B cell (primary cell): ENCODE measurements around the gene SLC27A3. TPM values are rescaled to one million over a fixed set of nuclear protein-coding genes. Genes with fewer than 3 reads are reported as not detected.

Experiments used
- ATAC-seq: fragments of 200-7000 bp; cut with Tn5 transposase; one replicate; pipeline ENCODE4 v1.10.0; 2021; ENCODE audit warnings: low read depth, mild to moderate bottlenecking, moderate number of reproducible peaks, moderate library complexity
- CTCF ChIA-PET: fragments of 350-600 bp; sonication (Branson Sonifier 250); formaldehyde crosslinking; loops from one replicate; lab custom pipeline; 2021; ENCODE audit warnings: antibody characterized with exemption, inconsistent platforms; lab: Charles Lee
- POLR2A ChIA-PET: fragments of 350-600 bp; sonication (Branson Sonifier 250); formaldehyde crosslinking; loops from one replicate; lab custom pipeline; 2021; ENCODE audit warnings: antibody characterized with exemption; lab: Charles Lee
- DNase-seq: peaks from one replicate; pipeline ENCODE4 v3.0.0; 2013
- H2AFZ ChIP-seq: 2 replicates; pipeline ENCODE4 v1.6.1; 2012; ENCODE audit warnings: mild to moderate bottlenecking, low read depth, low read length; ENCODE audit not compliant: insufficient read depth, poor library complexity, severe bottlenecking
- H3K27ac ChIP-seq, 2 donors: 1 replicate in 1 of 2; 2 replicates in 1 of 2; pipeline ENCODE4 v1.5.1; 2012 to 2013; ENCODE audit warnings: low read length in 2 of 2, mild to moderate bottlenecking in 2 of 2, moderate library complexity in 1 of 2
- H3K27me3 ChIP-seq, 4 experiments: fragments of 200-600 bp in 1 of 4; sonication (generic) in 1 of 4; replicated peaks in 1 of 4; 1 replicate in 2 of 4; 2 replicates in 2 of 4; pipeline versions ENCODE4 v1.6.1 to v1.7.0; 2013 to 2016; ENCODE audit warnings: low read length in 3 of 4, mild to moderate bottlenecking in 2 of 4, mixed read lengths in 1 of 4, moderate library complexity in 1 of 4; ENCODE audit not compliant: insufficient read depth in 4 of 4, control insufficient read depth in 3 of 4; ENCODE audit errors: control extremely low read depth in 1 of 4
- H3K36me3 ChIP-seq, 2 experiments: replicated peaks in 1 of 2; 1 replicate in 1 of 2; 2 replicates in 1 of 2; pipeline versions ENCODE4 v1.6.1 to v1.7.1; 2013; ENCODE audit warnings: low read length in 1 of 2; ENCODE audit not compliant: insufficient read depth in 2 of 2, control insufficient read depth in 1 of 2; ENCODE audit errors: control extremely low read depth in 1 of 2, extremely low read depth in 1 of 2
- H3K4me1 ChIP-seq, 2 donors: fragments of 200-600 bp in 1 of 2; sonication (generic) in 1 of 2; 1 replicate in 1 of 2; 2 replicates in 1 of 2; pipeline versions ENCODE4 v1.5.1 to v1.6.1; 2013 to 2017; ENCODE audit warnings: low read length in 2 of 2; ENCODE audit not compliant: control insufficient read depth in 2 of 2, insufficient read depth in 2 of 2
- H3K4me2 ChIP-seq: replicated peaks from 2 replicates; pipeline ENCODE3; 2012; ENCODE audit warnings: mild to moderate bottlenecking, low read depth, low read length; ENCODE audit not compliant: poor library complexity, severe bottlenecking
- H3K4me3 ChIP-seq, 5 experiments: fragments of 200-600 bp in 1 of 5; sonication (generic) in 1 of 5; 1 replicate in 3 of 5; 2 replicates in 2 of 5; pipeline versions ENCODE4 v1.5.1 to v1.7.0; 2011 to 2016; ENCODE audit warnings: low read length in 4 of 5, mild to moderate bottlenecking in 4 of 5, low read depth in 2 of 5, control low read depth in 1 of 5, moderate library complexity in 1 of 5; ENCODE audit not compliant: insufficient read depth in 1 of 5; ENCODE audit errors: control extremely low read depth in 1 of 5, extremely low read depth in 1 of 5
- H3K79me2 ChIP-seq: fragments of 200-600 bp; sonication (generic); one replicate; pipeline ENCODE4 v1.6.0; 2016; ENCODE audit warnings: low read length; ENCODE audit not compliant: control insufficient read depth, insufficient read depth
- H3K9ac ChIP-seq: fragments of 200-600 bp; sonication (generic); 2 replicates; pipeline ENCODE4 v1.6.1; 2017; ENCODE audit warnings: mild to moderate bottlenecking, low read length, moderate library complexity
- H3K9me3 ChIP-seq, 3 donors: one replicate each; pipeline versions ENCODE4 v1.6.1 to v1.7.1; 2013; ENCODE audit warnings: low read length in 2 of 3; ENCODE audit not compliant: control insufficient read depth in 2 of 3, insufficient read depth in 1 of 3; ENCODE audit errors: control extremely low read depth in 1 of 3
- H4K20me1 ChIP-seq: 2 replicates; pipeline ENCODE4 v1.6.0; 2012; ENCODE audit warnings: mild to moderate bottlenecking, low read length; ENCODE audit not compliant: insufficient read depth, control insufficient read depth, poor library complexity, severe bottlenecking
- H3K27ac Mint-ChIP-seq: one replicate; pipeline ENCODE4 v1.8.0; 2021; ENCODE audit warnings: mixed read lengths
- H3K27me3 Mint-ChIP-seq: one replicate; pipeline ENCODE4 v1.8.0; 2021; ENCODE audit warnings: mixed read lengths
- H3K4me1 Mint-ChIP-seq: one replicate; pipeline ENCODE4 v1.8.0; 2021; ENCODE audit warnings: mixed read lengths
- H3K4me3 Mint-ChIP-seq: one replicate; pipeline ENCODE4 v1.8.0; 2021; ENCODE audit warnings: mixed read lengths
- H3K9me3 Mint-ChIP-seq: one replicate; pipeline ENCODE4 v1.8.0; 2022; ENCODE audit warnings: mixed read lengths; ENCODE audit not compliant: insufficient read depth
- CTCF ChIP-seq: fragments of 200-600 bp; IDR thresholded peaks from one replicate; pipeline ENCODE4 v1.8.0; 2022; ENCODE audit warnings: antibody characterized with exemption, mild to moderate bottlenecking
- EZH2 ChIP-seq: IDR thresholded peaks from 2 replicates; pipeline ENCODE4 v1.6.1; 2012; ENCODE audit warnings: borderline replicate concordance, low read depth, mild to moderate bottlenecking, moderate library complexity, low read length; ENCODE audit not compliant: insufficient read depth, poor library complexity, severe bottlenecking
- WGBS: methylation state at CpG from one replicate; pipeline ENCODE4 v1.1.5; 2013; ENCODE audit warnings: missing lambda C conversion rate; ENCODE audit not compliant: insufficient coverage; 5-methylcytosine and 5-hydroxymethylcytosine counted together
- intact Hi-C: fragments of 100-400 bp; cut with micrococcal nuclease; formaldehyde crosslinking; loops from one replicate; pipeline ENCODE4 v1.10.0; 2022
- polyA plus RNA-seq: library from polyadenylated mRNA; depleted of rRNA; stranded (reverse); fragments of >200 nt; gene quantifications from 2 replicates; pipeline ENCODE4 v1.2.3, GENCODE V29; 2012
- total RNA-seq, 2 donors: library from RNA; stranded (reverse); fragments of 120-200 nt in 1 of 2; gene quantifications; 1 replicate in 1 of 2; 2 replicates in 1 of 2; pipeline versions ENCODE4 v1.2.3 to v1.2.4, GENCODE V29; 2013 to 2022

SLC27A3 gene
- total and polyA plus RNA-seq, 2 donors (not counting 1 experiment from before 2014, with no cell fraction given), result 15.6 to 19.4 TPM

- Histone ChIP-seq H2AFZ (no peak overlapping the region), H3K9ac (no peak overlapping the region), H3K9me3 (no peaks in the 10 kb centered on the region), H3K27ac (no peak overlapping the region), H3K4me3 (no peak overlapping the region), H3K4me2 (no peak overlapping the region), H3K27me3 (no peaks in the 10 kb centered on the region), H3K36me3 (no peaks in the 10 kb centered on the region), H3K4me1 (peaks cover 18 to 34% of the 10 kb centered on the region in 2 donors), H3K79me2 (peaks cover 6% of the 10 kb centered on the region), H4K20me1 (peaks cover 9% of the 10 kb centered on the region)
- TF ChIP-seq EZH2, result no peak
- no peak for TF ChIP-seq CTCF
- ATAC-seq, result no peak
- no peaks in the 10 kb centered on the region for H3K9me3 Mint-ChIP-seq
- ChIA-PET CTCF (no interaction called here), POLR2A (no interaction called here)
- intact Hi-C loops, result no loop called here
- H3K4me3 Mint-ChIP-seq, result no peak overlapping the region
- DNase-seq, result peak; percentile 6
- peaks cover 26% of the 10 kb centered on the region for H3K4me1 Mint-ChIP-seq
- no peaks in the 10 kb centered on the region for H3K27me3 Mint-ChIP-seq
- 97% methylated on average over 18 of the region's 18 CpGs for WGBS
- H3K27ac Mint-ChIP-seq, result no peak overlapping the region
Measured at GRCh38 chr1:153778824-153779519, 3.8 kb downstream of the SLC27A3 start.

- H3K27ac ChIP-seq, result no peak overlapping the region
- H3K4me3 Mint-ChIP-seq, result no peak overlapping the region
- no peak overlapping the region for H3K4me3 ChIP-seq
- no peaks in the 10 kb centered on the region for H3K27me3 Mint-ChIP-seq
- ATAC-seq (no peak), DNase-seq (no peak)
- no peaks in the 10 kb centered on the region for H3K9me3 Mint-ChIP-seq
- H3K27me3 ChIP-seq, result no peaks in the 10 kb centered on the region
- H3K4me1 Mint-ChIP-seq, result peaks cover 21% of the 10 kb centered on the region
- no peaks in the 10 kb centered on the region for H3K36me3 ChIP-seq
- peaks cover 9% of the 10 kb centered on the region for H4K20me1 ChIP-seq
- no peak overlapping the region for H3K4me2 ChIP-seq
- WGBS, result 88% methylated on average over 15 of the region's 17 CpGs
- TF ChIP-seq EZH2 (no peak), CTCF (no peak)
- POLR2A ChIA-PET, result no interaction called here
- no peaks in the 10 kb centered on the region for H3K9me3 ChIP-seq
- H3K4me1 ChIP-seq, result peaks cover 16 to 26% of the 10 kb centered on the region in 2 donors
- no peak overlapping the region for H3K27ac Mint-ChIP-seq
- H3K79me2 ChIP-seq, result peaks cover 6% of the 10 kb centered on the region
- CTCF ChIA-PET, result interaction anchor here (1.4 kb wide), 1 partner anchor 207 kb away, joined by 3 read pairs; the partner anchor contains the start of gene RAB13
- H3K9ac ChIP-seq, result no peak overlapping the region
- H2AFZ ChIP-seq, result no peak overlapping the region
- intact Hi-C loops, result loop anchor here (5.0 kb wide), 1 partner anchor 402 kb away; no protein-coding TSS in a partner anchor
Measured at GRCh38 chr1:153779781-153780541, 4.8 kb downstream of the SLC27A3 start.
